SH-SY5Y (cell line): ENCODE results near the gene DHRS1.

Source experiments
- GATA2 ChIP-seq: IDR thresholded peaks from 2 replicates; pipeline ENCODE4 v1.6.1; 2011; ENCODE audit warnings: mild to moderate bottlenecking, low read depth, low read length
- GATA3 ChIP-seq: IDR thresholded peaks from 2 replicates; pipeline ENCODE4 v1.6.1; 2011; ENCODE audit warnings: low read depth, mild to moderate bottlenecking, low read length, moderate library complexity

GRCh38 chr14:24270537-24271133, 28.9 kb downstream of the DHRS1 start:
- TF ChIP-seq GATA3 (no peak), GATA2 (no peak)
